Dermis lymphatic vessel endothelial cell (primary cell): ENCODE results near the gene CCDC60. TPM values are rescaled to one million over a fixed set of nuclear protein-coding genes. Genes with fewer than 3 reads are reported as not detected.

Experiments used
- total RNA-seq: library from RNA; depleted of rRNA; stranded (reverse); fragments of >200 nt; gene quantifications from 2 replicates; pipeline ENCODE4 v1.2.1, GENCODE V29; 2014

The CCDC60 gene, protein sequence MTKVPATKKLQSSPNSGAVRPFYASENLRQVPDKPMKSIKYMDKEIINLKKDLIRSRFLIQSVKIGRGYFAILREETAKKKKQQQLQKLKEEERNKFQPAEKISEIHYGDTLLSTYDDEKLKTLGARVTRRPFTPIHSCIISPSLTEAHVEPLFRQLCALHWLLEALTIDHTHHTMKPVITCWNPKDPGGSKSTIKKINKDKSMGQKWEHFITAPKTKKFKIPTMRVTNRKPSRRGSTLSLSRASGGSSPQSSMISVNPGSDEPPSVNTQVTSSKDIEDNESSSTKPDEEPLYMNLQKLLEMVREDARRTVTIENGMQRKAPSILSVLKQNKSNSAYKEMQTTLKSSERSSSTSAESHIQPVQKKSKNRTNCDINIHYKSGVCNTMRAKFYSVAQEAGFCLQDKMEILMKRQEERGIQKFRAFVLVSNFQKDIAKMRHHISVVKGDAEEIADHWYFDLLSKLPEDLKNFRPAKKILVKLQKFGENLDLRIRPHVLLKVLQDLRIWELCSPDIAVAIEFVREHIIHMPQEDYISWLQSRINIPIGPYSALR
- total RNA-seq, result not detected in 2 replicates

DNA sequence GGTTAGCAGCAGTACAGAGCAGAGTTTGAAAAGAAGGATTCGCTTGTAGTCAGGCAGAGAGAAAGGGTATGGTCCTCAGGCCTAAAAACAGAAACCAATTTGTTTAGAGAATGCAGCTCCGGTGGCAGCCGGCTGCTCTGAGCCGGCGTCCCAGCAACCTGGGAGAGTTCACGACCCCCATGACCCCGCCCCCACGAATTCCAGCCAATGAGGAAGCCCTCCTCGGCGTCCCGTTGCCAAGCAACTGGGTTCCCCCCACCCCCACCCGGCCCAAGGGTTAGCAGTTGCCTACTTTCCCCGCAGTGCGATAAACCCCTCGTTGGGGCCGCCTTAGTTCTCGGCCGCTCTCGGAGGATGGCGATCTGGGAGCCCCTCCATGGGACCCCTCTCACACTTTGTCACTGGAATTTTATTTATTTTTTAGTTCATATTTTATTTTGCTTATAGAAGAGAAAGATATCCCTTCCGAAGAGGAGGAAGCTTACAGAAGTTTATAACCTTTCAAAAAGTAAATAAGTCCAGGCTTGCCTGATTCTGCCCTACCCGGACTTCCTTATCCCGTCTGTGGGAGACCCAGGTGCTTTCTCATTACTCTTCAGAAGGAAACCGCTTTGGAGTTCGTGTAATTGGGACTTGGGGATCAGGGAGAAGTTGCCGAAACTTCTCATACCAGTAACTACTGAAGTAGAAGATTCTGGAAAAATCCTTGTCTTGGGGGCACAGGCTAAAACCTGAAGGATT, at the start of gene CCDC60:
TSS of gene CCDC60 (plus strand) at position 300 of the 741 bp plus-strand sequence. CDS start 448 bp downstream, outside the sequence.

Other genes with a start within 250 kb of the CCDC60 start
- gene HSPB8, start 155.8 kb upstream of the CCDC60 start, total RNA-seq, result 0.77 and 0.98 TPM in 2 replicates